HEK293T (cell line): Measurements from ENCODE around the gene SYT2.

ENCODE experiments used
- CTCF ChIA-PET: fragments of 350-600 bp; formaldehyde crosslinking; extraction: SDS; loops from one replicate; lab custom pipeline; 2021; ENCODE audit warnings: antibody characterized with exemption, inconsistent platforms; lab: Yijun Ruan, JAX
- POLR2A ChIA-PET: fragments of 350-600 bp; formaldehyde crosslinking; extraction: SDS; loops from one replicate; lab custom pipeline; 2020; ENCODE audit warnings: antibody characterized with exemption, inconsistent platforms; lab: Yijun Ruan, JAX
- DNase-seq: peaks from one replicate; pipeline ENCODE4 v3.0.0; 2012; ENCODE audit warnings: mixed read lengths; ENCODE audit errors: extremely low spot score
- ARNT ChIP-seq: fragments of 450-650 bp; IDR thresholded peaks from 2 replicates; pipeline ENCODE4 v1.6.1; 2017; ENCODE audit warnings: mild to moderate bottlenecking
- BHLHE40 ChIP-seq: fragments of 450-650 bp; IDR thresholded peaks from 2 replicates; pipeline ENCODE4 v1.6.1; 2016; ENCODE audit warnings: mild to moderate bottlenecking, moderate library complexity, borderline replicate concordance
- CTBP1 ChIP-seq: fragments of 450-650 bp; IDR thresholded peaks from 2 replicates; pipeline ENCODE4 v1.6.1; 2016; ENCODE audit warnings: borderline replicate concordance
- ELF4 ChIP-seq: fragments of 450-650 bp; IDR thresholded peaks from 2 replicates; pipeline ENCODE4 v1.6.1; 2017; ENCODE audit warnings: antibody characterized with exemption
- FOXA1 ChIP-seq: fragments of 450-650 bp; IDR thresholded peaks from 2 replicates; pipeline ENCODE4 v1.6.1; 2016; ENCODE audit warnings: mild to moderate bottlenecking
- FOXK2 ChIP-seq: fragments of 450-650 bp; IDR thresholded peaks from 2 replicates; pipeline ENCODE4 v1.6.1; 2016; ENCODE audit warnings: mild to moderate bottlenecking
- FOXM1 ChIP-seq: fragments of 450-650 bp; IDR thresholded peaks from 2 replicates; pipeline ENCODE4 v1.6.1; 2017; ENCODE audit warnings: mild to moderate bottlenecking, borderline replicate concordance
- HDGF ChIP-seq: fragments of 450-650 bp; IDR thresholded peaks from 2 replicates; pipeline ENCODE4 v1.6.1; 2017; ENCODE audit warnings: antibody characterized with exemption, borderline replicate concordance
- L3MBTL2 ChIP-seq: fragments of 450-650 bp; conservative IDR thresholded peaks from 2 replicates; pipeline ENCODE4 v1.6.1; 2016; ENCODE audit warnings: mild to moderate bottlenecking
- LEF1 ChIP-seq: fragments of 450-650 bp; IDR thresholded peaks from 2 replicates; pipeline ENCODE4 v1.6.1; 2017; ENCODE audit warnings: mild to moderate bottlenecking, borderline replicate concordance
- NFRKB ChIP-seq: fragments of 450-650 bp; IDR thresholded peaks from 2 replicates; pipeline ENCODE4 v1.6.1; 2016; ENCODE audit warnings: mild to moderate bottlenecking, moderate library complexity
- SP1 ChIP-seq: fragments of 450-650 bp; IDR thresholded peaks from 2 replicates; pipeline ENCODE4 v1.6.1; 2017
- SUZ12 ChIP-seq: fragments of 450-650 bp; IDR thresholded peaks from 2 replicates; pipeline ENCODE4 v1.6.1; 2016; ENCODE audit warnings: mild to moderate bottlenecking
- TARDBP ChIP-seq: fragments of 450-650 bp; IDR thresholded peaks from 2 replicates; pipeline ENCODE4 v1.6.1; 2016
- ZNF384 ChIP-seq: fragments of 450-650 bp; IDR thresholded peaks from 2 replicates; pipeline ENCODE4 v1.6.1; 2016
- TF ChIP-seq, protein P1 (sequence below): fragments of 450-650 bp; IDR thresholded peaks from 2 replicates; pipeline ENCODE4 v1.6.1; 2016

Gene SYT2

GRCh38 chr1:202703191-202703590 lies 7.1 kb downstream of the SYT2 start:
- ChIA-PET CTCF (no interaction called here), POLR2A (no interaction called here)
- TF ChIP-seq FOXM1 (no peak), SUZ12 (no peak), LEF1 (no peak), ELF4 (no peak), BHLHE40 (no peak), L3MBTL2 (no peak), FOXK2 (no peak), TARDBP (no peak), ZNF384 (no peak), FOXA1 (no peak), ARNT (no peak), CTBP1 (no peak)
- DNase-seq = no peak

DNA sequence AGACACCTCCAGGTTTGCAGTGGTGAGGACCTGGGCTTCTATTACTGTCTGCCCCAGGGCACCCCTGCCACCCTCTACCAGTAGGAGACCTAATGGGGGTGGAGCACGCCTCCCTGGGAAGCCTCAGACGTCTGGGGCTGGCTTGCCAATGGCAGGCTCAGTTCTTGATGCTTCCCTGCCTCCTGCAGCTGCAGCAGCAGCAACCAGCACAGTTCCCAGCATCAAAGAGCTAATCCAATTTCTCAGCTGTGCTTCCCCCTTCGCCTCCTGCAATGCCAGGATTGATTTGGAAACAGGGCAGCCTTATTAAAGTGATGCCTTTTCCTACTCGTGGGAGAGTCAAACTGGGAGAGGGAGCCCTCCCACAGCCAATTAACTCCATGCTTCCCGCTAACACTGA lies 8.2 kb downstream of the SYT2 start:
- DNase-seq = no peak
- ChIA-PET CTCF (no interaction called here), POLR2A (no interaction called here)
- no peak for TF ChIP-seq FOXA1
- TF ChIP-seq SUZ12 = no peak
- no peak for TF ChIP-seq ARNT
- no peak for TF ChIP-seq BHLHE40
- TF ChIP-seq ELF4 = no peak
- TF ChIP-seq FOXK2 = no peak
- no peak for TF ChIP-seq L3MBTL2
- no peak for TF ChIP-seq HDGF
- no peak for TF ChIP-seq FOXM1
- no peak for TF ChIP-seq TARDBP
- TF ChIP-seq CTBP1 = no peak
- no peak for TF ChIP-seq NFRKB
- TF ChIP-seq, protein P1, sequence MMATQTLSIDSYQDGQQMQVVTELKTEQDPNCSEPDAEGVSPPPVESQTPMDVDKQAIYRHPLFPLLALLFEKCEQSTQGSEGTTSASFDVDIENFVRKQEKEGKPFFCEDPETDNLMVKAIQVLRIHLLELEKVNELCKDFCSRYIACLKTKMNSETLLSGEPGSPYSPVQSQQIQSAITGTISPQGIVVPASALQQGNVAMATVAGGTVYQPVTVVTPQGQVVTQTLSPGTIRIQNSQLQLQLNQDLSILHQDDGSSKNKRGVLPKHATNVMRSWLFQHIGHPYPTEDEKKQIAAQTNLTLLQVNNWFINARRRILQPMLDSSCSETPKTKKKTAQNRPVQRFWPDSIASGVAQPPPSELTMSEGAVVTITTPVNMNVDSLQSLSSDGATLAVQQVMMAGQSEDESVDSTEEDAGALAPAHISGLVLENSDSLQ = no peak
- no peak for TF ChIP-seq LEF1
- no peak for TF ChIP-seq ZNF384
- no peak for TF ChIP-seq SP1

GRCh38 chr1:202701200-202701599 lies 9.1 kb downstream of the SYT2 start:
- no peak for DNase-seq
- POLR2A ChIA-PET = no interaction called here
- CTCF ChIA-PET = interaction anchor here (1.0 kb wide), 1 partner anchor 12 kb away, joined by 4 read pairs; no protein-coding TSS in a partner anchor
- TF ChIP-seq NFRKB (no peak), TARDBP (no peak)

GRCh38 chr1:202700061-202700460 lies 10.2 kb downstream of the SYT2 start:
- DNase-seq = no peak
- no peak for TF ChIP-seq ARNT
- CTCF ChIA-PET = interaction anchor here (0.6 to 1.0 kb wide), 2 partner anchors 13 to 51 kb away, joined by 3 to 4 read pairs; no protein-coding TSS in a partner anchor
- POLR2A ChIA-PET = no interaction called here

DNA sequence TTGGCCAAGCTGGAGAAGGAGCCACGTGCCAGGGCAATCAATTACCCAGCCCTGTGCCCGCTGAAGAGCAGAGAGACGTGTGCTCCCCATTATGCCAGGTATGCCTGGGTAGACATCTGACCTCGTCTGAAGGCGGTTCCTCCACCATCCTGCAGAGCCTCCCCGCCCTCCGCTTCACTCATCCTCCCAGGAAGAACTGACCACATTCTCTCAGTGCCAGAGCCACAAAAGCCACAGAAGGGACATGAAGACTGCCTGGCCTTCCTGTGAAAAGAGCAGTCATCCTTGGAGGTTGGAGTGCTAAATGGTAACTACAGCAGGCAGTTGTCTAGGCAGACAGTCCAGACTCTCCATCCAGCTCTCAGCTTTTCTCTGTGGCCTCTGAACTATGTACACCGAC lies 12.0 kb downstream of the SYT2 start:
- ChIA-PET CTCF (no interaction called here), POLR2A (interaction anchor here (1.0 kb wide), 1 partner anchor 11 kb away, joined by 3 read pairs; no protein-coding TSS in a partner anchor)
- DNase-seq = no peak
- TF ChIP-seq FOXM1 (no peak), TARDBP (no peak), L3MBTL2 (no peak), CTBP1 (no peak), BHLHE40 (no peak), ELF4 (no peak), SP1 (no peak)

DNA sequence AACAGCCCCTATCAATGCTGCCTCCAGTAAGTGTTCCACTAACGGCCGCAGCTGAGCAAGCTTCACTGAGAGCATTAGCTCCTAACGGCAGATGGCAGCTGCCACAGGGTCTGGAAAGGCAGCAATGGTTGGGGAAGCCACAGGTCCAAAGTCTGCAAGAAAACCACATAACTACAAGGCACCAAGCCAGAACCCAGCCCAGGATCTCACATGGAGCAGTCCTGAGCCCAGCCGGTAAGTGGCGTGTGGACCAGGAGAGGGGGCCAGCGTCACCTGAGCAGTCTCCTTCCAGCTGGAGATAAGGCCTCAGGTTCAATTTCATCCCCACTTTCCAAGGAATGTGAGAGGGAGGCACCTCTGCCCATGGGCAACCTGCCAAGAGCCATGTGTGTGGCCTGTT lies 13.2 kb downstream of the SYT2 start:
- POLR2A ChIA-PET = no interaction called here
- no peak for DNase-seq
- CTCF ChIA-PET = no interaction called here
- TF ChIP-seq, protein P1 = no peak
- TF ChIP-seq BHLHE40 (no peak), LEF1 (no peak), FOXM1 (no peak), SUZ12 (no peak), L3MBTL2 (no peak)

DNA sequence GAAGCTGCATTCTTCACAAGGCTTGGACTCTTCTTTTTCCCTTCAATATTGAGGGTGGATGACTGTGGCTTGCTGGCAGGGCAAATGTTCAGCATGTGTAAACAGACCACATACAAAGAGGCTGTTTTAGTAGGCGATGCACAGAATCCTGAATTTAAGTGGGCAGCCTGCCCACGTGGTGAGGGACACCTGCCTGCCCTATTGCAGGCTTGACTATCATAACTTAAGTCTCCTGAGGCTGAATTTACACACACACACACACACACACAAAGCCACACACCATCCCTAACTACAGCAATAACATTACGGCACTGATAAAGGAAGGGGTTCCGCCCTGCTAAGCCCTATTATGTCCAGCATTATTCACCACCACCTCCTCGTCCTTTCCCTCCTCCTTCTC lies 15.9 kb downstream of the SYT2 start:
- POLR2A ChIA-PET = no interaction called here
- CTCF ChIA-PET = no interaction called here

More for the DNA sequence above, 15.9 kb downstream of the SYT2 start:
- TF ChIP-seq ZNF384 (no peak), LEF1 (no peak), ELF4 (no peak), FOXK2 (no peak), HDGF (no peak), SUZ12 (no peak), SP1 (no peak), FOXA1 (no peak), CTBP1 (no peak), TARDBP (no peak), ARNT (no peak), FOXM1 (no peak), BHLHE40 (no peak), L3MBTL2 (no peak), NFRKB (no peak)
- TF ChIP-seq, protein P1 = no peak
- no peak for DNase-seq
